Hepatocyte (in vitro differentiated cells): ENCODE measurements around the gene KIAA0825. TPM values are rescaled to one million over a fixed set of nuclear protein-coding genes. Genes with fewer than 3 reads are reported as not detected.

ENCODE experiments used
- DNase-seq: peaks from one replicate; pipeline ENCODE4 v3.0.0-alpha.2; 2016; ENCODE audit warnings: low spot score
- H2AFZ ChIP-seq: fragments of 200-600 bp; sonication (generic); 2 replicates; pipeline ENCODE4 v1.6.0; 2016; ENCODE audit warnings: antibody characterized with exemption, mild to moderate bottlenecking
- H3K27ac ChIP-seq: fragments of 200-600 bp; sonication (generic); 2 replicates; pipeline ENCODE4 v1.5.1; 2016; ENCODE audit warnings: mild to moderate bottlenecking
- H3K27me3 ChIP-seq: fragments of 200-600 bp; sonication (generic); 2 replicates; pipeline ENCODE4 v1.6.1; 2016
- H3K36me3 ChIP-seq: fragments of 200-600 bp; sonication (generic); replicated peaks from 2 replicates; pipeline ENCODE4 v1.5.1; 2016; ENCODE audit warnings: low read depth; ENCODE audit not compliant: insufficient read depth
- H3K4me1 ChIP-seq: fragments of 200-600 bp; sonication (generic); 2 replicates; pipeline ENCODE4 v1.5.1; 2016; ENCODE audit warnings: mild to moderate bottlenecking, moderate library complexity; ENCODE audit not compliant: insufficient read depth
- H3K4me2 ChIP-seq: fragments of 200-600 bp; sonication (generic); 2 replicates; pipeline ENCODE4 v1.6.0; 2016
- H3K4me3 ChIP-seq: fragments of 200-600 bp; sonication (generic); 2 replicates; pipeline ENCODE4 v1.5.1; 2016; ENCODE audit warnings: mild to moderate bottlenecking
- H3K79me2 ChIP-seq: fragments of 200-600 bp; sonication (generic); 2 replicates; pipeline ENCODE4 v1.6.0; 2017; ENCODE audit warnings: mild to moderate bottlenecking
- H3K9me2 ChIP-seq: fragments of 200-600 bp; sonication (generic); replicated peaks from 2 replicates; pipeline ENCODE4 v1.6.0; 2017; ENCODE audit warnings: mild to moderate bottlenecking; ENCODE audit not compliant: insufficient read depth
- H3K9me3 ChIP-seq: fragments of 200-600 bp; sonication (generic); 2 replicates; pipeline ENCODE4 v1.5.1; 2016; ENCODE audit warnings: low read depth, mild to moderate bottlenecking
- H4K20me1 ChIP-seq: fragments of 200-600 bp; sonication (generic); 2 replicates; pipeline ENCODE4 v1.6.0; 2016; ENCODE audit warnings: mild to moderate bottlenecking; ENCODE audit not compliant: insufficient read depth, poor library complexity, severe bottlenecking
- CTCF ChIP-seq: fragments of 200-600 bp; sonication (generic); IDR thresholded peaks from 2 replicates; pipeline ENCODE4 v1.5.1; 2016; ENCODE audit warnings: antibody characterized with exemption, mild to moderate bottlenecking; ENCODE audit not compliant: poor library complexity
- EZH2 ChIP-seq: fragments of 200-600 bp; sonication (generic); IDR thresholded peaks from 2 replicates; pipeline ENCODE4 v1.6.1; 2016; ENCODE audit warnings: antibody characterized with exemption, mild to moderate bottlenecking, borderline replicate concordance
- EZH2phosphoT487 ChIP-seq: fragments of 200-600 bp; sonication (generic); IDR thresholded peaks from one replicate; pipeline ENCODE4 v1.6.1; 2018; ENCODE audit warnings: antibody characterized with exemption, mild to moderate bottlenecking, low read depth, moderate library complexity; ENCODE audit not compliant: unreplicated experiment, severe bottlenecking
- WGBS: methylation state at CpG from one replicate; pipeline ENCODE4 v1.1.6; 2016; ENCODE audit warnings: low lambda C conversion rate; ENCODE audit errors: missing lambda C conversion rate; 5-methylcytosine and 5-hydroxymethylcytosine counted together
- polyA plus RNA-seq: library from polyadenylated mRNA; unstranded; fragments of >200 nt; fragmentation: Nextera tagmentation; extraction: Ambion mirVana; gene quantifications from 2 replicates; pipeline ENCODE4 v1.2.1, GENCODE V29; 2016
- total RNA-seq: library from RNA; depleted of rRNA; stranded (reverse); fragments of >200 nt; gene quantifications from 2 replicates; pipeline ENCODE4 v1.2.3, GENCODE V29; 2014

KIAA0825 gene
- total and polyA plus RNA-seq, 2 experiments from 2014 or later: 2.1 to 4.5 TPM

GRCh38 chr5:94234987-94235386 is 383.4 kb downstream of the KIAA0825 start:
- H3K4me1 ChIP-seq: no peaks in the 10 kb centered on the region
- H3K4me3 ChIP-seq: no peak overlapping the region
- 87% methylated on average over 1 of the region's 1 CpG for WGBS
- TF ChIP-seq CTCF: no peak
- no peak for TF ChIP-seq EZH2phosphoT487
- TF ChIP-seq EZH2: no peak
- no peak overlapping the region for H2AFZ ChIP-seq
- no peaks in the 10 kb centered on the region for H4K20me1 ChIP-seq
- no peak for DNase-seq
- H3K79me2 ChIP-seq: no peaks in the 10 kb centered on the region
- H3K27me3 ChIP-seq: no peaks in the 10 kb centered on the region
- H3K4me2 ChIP-seq: no peak overlapping the region
- no peak overlapping the region for H3K27ac ChIP-seq
- no peaks in the 10 kb centered on the region for H3K36me3 ChIP-seq
- no peaks in the 10 kb centered on the region for H3K9me3 ChIP-seq
- no peaks in the 10 kb centered on the region for H3K9me2 ChIP-seq

DNA sequence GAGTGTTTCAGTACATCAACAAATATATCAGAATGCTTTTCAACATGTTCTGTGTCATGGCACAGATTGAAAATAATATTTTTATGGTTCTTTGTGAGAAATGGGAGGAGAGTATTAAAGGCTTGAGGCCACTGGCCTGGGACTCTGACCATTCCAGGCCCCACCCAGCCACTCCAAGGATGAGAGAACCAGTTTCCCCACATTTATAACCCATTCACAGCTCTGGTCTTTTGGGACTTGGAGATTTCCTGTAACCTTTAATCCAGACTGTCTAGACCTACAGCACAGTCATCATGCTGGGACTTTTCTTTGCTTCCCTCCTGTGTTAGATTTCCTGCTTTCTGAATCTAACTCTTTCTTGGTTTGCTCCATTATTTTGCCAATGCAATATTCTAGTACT is 389.6 kb downstream of the KIAA0825 start:
- peak; percentile 37 for DNase-seq
- H3K79me2 ChIP-seq: no peaks in the 10 kb centered on the region
- H3K27ac ChIP-seq: peak overlapping the region; percentile 65
- no peaks in the 10 kb centered on the region for H3K9me2 ChIP-seq
- TF ChIP-seq EZH2phosphoT487 (no peak), EZH2 (no peak), CTCF (no peak)
- no peak overlapping the region for H2AFZ ChIP-seq
- no peaks in the 10 kb centered on the region for H3K4me1 ChIP-seq
- H3K9me3 ChIP-seq: no peaks in the 10 kb centered on the region
- H3K4me3 ChIP-seq: no peak overlapping the region
- H4K20me1 ChIP-seq: no peaks in the 10 kb centered on the region
- H3K36me3 ChIP-seq: no peaks in the 10 kb centered on the region
- no peak overlapping the region for H3K4me2 ChIP-seq
- H3K27me3 ChIP-seq: no peaks in the 10 kb centered on the region

GRCh38 chr5:94223235-94223634 is 395.2 kb downstream of the KIAA0825 start:
- no peaks in the 10 kb centered on the region for H3K79me2 ChIP-seq
- DNase-seq: no peak
- H3K9me2 ChIP-seq: no peaks in the 10 kb centered on the region
- H3K9me3 ChIP-seq: no peaks in the 10 kb centered on the region
- H4K20me1 ChIP-seq: no peaks in the 10 kb centered on the region
- H3K36me3 ChIP-seq: no peaks in the 10 kb centered on the region
- TF ChIP-seq CTCF (no peak), EZH2phosphoT487 (no peak), EZH2 (no peak)
- H3K4me2 ChIP-seq: no peak overlapping the region
- H3K4me1 ChIP-seq: no peaks in the 10 kb centered on the region
- 53% methylated on average over 2 of the region's 2 CpGs for WGBS
- H3K27me3 ChIP-seq: no peaks in the 10 kb centered on the region
- no peak overlapping the region for H3K4me3 ChIP-seq
- H2AFZ ChIP-seq: no peak overlapping the region
- H3K27ac ChIP-seq: no peak overlapping the region

DNA sequence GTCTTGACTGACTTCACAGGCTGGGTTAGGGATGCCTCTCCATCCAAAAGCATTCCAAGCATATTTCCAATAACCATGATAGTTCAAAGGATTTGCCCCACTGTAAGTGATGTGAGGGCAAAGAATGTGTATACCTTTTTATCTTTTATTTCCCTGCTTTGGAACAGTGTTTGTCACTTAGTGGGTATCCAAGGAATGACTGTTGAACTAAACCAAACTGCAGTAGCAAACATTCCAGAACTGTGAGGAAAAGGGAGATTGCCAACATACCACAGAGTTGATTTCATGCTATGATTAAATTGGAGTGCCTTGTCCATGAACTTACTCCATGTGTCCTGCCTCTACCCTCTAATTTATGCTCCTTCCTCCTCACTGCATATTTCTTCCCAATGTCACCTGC is 400.0 kb downstream of the KIAA0825 start:
- Histone ChIP-seq H3K9me3 (no peaks in the 10 kb centered on the region), H3K27me3 (no peaks in the 10 kb centered on the region), H2AFZ (no peak overlapping the region), H3K79me2 (no peaks in the 10 kb centered on the region), H3K4me1 (no peaks in the 10 kb centered on the region), H4K20me1 (no peaks in the 10 kb centered on the region), H3K9me2 (no peaks in the 10 kb centered on the region), H3K36me3 (no peaks in the 10 kb centered on the region), H3K27ac (no peak overlapping the region), H3K4me2 (no peak overlapping the region), H3K4me3 (no peak overlapping the region)
- no peak for TF ChIP-seq EZH2phosphoT487
- no peak for TF ChIP-seq CTCF
- no peak for TF ChIP-seq EZH2
- no peak for DNase-seq
